ENCODE measurements around the gene FABP1. TPM values are rescaled to one million over a fixed set of nuclear protein-coding genes. Genes with fewer than 3 reads are reported as not detected.

The FABP1 gene
- total and polyA plus RNA-seq, 2 of the 8 experiments (the other 6 are each of a cell fraction or from before 2014, with no cell fraction given) = 0.09 TPM; not detected in 1

- Histone ChIP-seq H2BK12ac (ENCODE audit: low read depth, low read length) (no peak overlapping the region), H3K9me3 (ENCODE audit: insufficient read depth in 2 of 2, low read depth in 1 of 2, low read length in 1 of 2) (no peaks in the 10 kb centered on the region), H3K4me1 (replicated peaks in 1 of 4; ENCODE audit: control insufficient read depth in 3 of 4, insufficient read depth in 4 of 4, low read length in 3 of 4) (peaks cover 1 to 4% (median 4%) of the 10 kb centered on the region in 4 experiments; a peak in 6 of 7 replicates), H3K4ac (replicated peaks; ENCODE audit: insufficient read length, low read depth, low read length) (no peak overlapping the region), H2BK15ac (ENCODE audit: low read length) (no peak overlapping the region), H3K23ac (ENCODE audit: insufficient read length) (no peak overlapping the region), H3K56ac (replicated peaks; ENCODE audit: insufficient read length, low read depth, low read length) (no peak overlapping the region), H4K91ac (replicated peaks; ENCODE audit: insufficient read length, low read length) (no peak overlapping the region), H3K14ac (ENCODE audit: insufficient read length) (no peak overlapping the region), H4K8ac (ENCODE audit: extremely low read depth, insufficient read depth, low read length) (no peak overlapping the region), H3K36me3 (ENCODE audit: control insufficient read depth in 2 of 4, insufficient read depth in 4 of 4, low read length in 3 of 4) (no peaks in the 10 kb centered on the region), H2AFZ (ENCODE audit: low read length) (no peak overlapping the region), H3K79me1 (ENCODE audit: low read depth, low read length) (no peaks in the 10 kb centered on the region), H4K20me1 (replicated peaks in 1 of 2; ENCODE audit: control insufficient read depth in 1 of 2, insufficient read depth in 2 of 2, low read length in 2 of 2) (no peaks in the 10 kb centered on the region), H3K4me2 (ENCODE audit: insufficient read depth in 1 of 2, low read depth in 2 of 2, low read length in 2 of 2) (no peak overlapping the region), H2BK120ac (replicated peaks; ENCODE audit: low read depth, low read length) (no peak overlapping the region), H4K5ac (ENCODE audit: insufficient read length, low read depth, low read length) (no peak overlapping the region), H3K23me2 (ENCODE audit: low read depth, low read length) (no peaks in the 10 kb centered on the region), H3K4me3 (ENCODE audit: extremely low read depth in 1 of 4, insufficient read depth in 2 of 4, low read depth in 3 of 4, low read length in 4 of 4) (no peak overlapping the region), H3K27me3 (replicated peaks in 1 of 4; ENCODE audit: control insufficient read depth in 3 of 4, extremely low read depth in 1 of 4, insufficient read depth in 3 of 4, low read length in 3 of 4) (no peaks in the 10 kb centered on the region), H2BK5ac (ENCODE audit: low read depth, low read length) (no peak overlapping the region), H3K9ac (replicated peaks in 1 of 4; ENCODE audit: extremely low read depth in 1 of 4, low read depth in 3 of 4, low read length in 3 of 4) (no peak overlapping the region), H3K18ac (ENCODE audit: extremely low read depth, low read length) (no peak overlapping the region), H2BK20ac (ENCODE audit: low read length) (no peak overlapping the region), H3K27ac (ENCODE audit: low read depth, low read length) (no peak overlapping the region), H2AK5ac (ENCODE audit: low read depth, low read length) (no peak overlapping the region), H3K79me2 (ENCODE audit: control insufficient read depth in 1 of 2, insufficient read depth in 2 of 2, low read length in 2 of 2) (no peaks in the 10 kb centered on the region)
- 79% methylated on average over 2 of the region's 2 CpGs; no CpG with 5 or more reads in 1 of the 2 experiments for WGBS, 2 experiments (ENCODE audit: extremely low coverage in 1 of 2, insufficient coverage in 1 of 2, insufficient read length in 1 of 2, insufficient replicate concordance in 2 of 2, low coverage in 1 of 2, low lambda C conversion rate in 2 of 2, missing lambda C conversion rate in 1 of 2)
- FAIRE-seq (no peak), DNase-seq (ENCODE audit: low read depth in 1 of 2, low spot score in 2 of 2) (no peak)
- CTCF ChIA-PET (ENCODE audit: partially characterized antibody) = no interaction called here
- POLR2A ChIA-PET (ENCODE audit: partially characterized antibody) = no interaction called here
- TF ChIP-seq MAX (IDR thresholded peaks at IDR 0.05) (no peak), SIRT6 (IDR thresholded peaks at IDR 0.05; ENCODE audit: low read length) (no peak), BACH1 (IDR thresholded peaks at IDR 0.05; ENCODE audit: low read length) (no peak), CHD2 (IDR thresholded peaks at IDR 0.05; ENCODE audit: low read length) (no peak), TBP (IDR thresholded peaks at IDR 0.05; ENCODE audit: low read depth, low read length) (no peak), SRF (IDR thresholded peaks at IDR 0.05; ENCODE audit: low read depth, low read length) (no peak), BRCA1 (IDR thresholded peaks at IDR 0.05; ENCODE audit: low read depth, low read length) (no peak), ASH2L (IDR thresholded peaks at IDR 0.05; ENCODE audit: low read length) (no peak), RNF2 (IDR thresholded peaks at IDR 0.05; ENCODE audit: borderline replicate concordance, low read depth, low read length, missing control alignments, poor library complexity, severe bottlenecking) (no peak), MAFK (IDR thresholded peaks at IDR 0.05; ENCODE audit: low read depth, low read length) (no peak), JUN (IDR thresholded peaks at IDR 0.05; ENCODE audit: low read depth, low read length) (no peak), CTCF (IDR thresholded peaks at IDR 0.05; ENCODE audit: control extremely low read depth in 1 of 3, insufficient read depth in 1 of 3, low read depth in 1 of 3, low read length in 3 of 3) (no peak), ZNF274 (IDR thresholded peaks at IDR 0.05; ENCODE audit: borderline replicate concordance, extremely low read depth, low read length) (no peak)
These were observed 40.8 kb downstream of the FABP1 start for GRCh38 chr2:88087073-88087472.

Data from H1 (cell line).